Suprapubic skin (tissue), 4 donors: Measurements from ENCODE around the gene PHF5A. TPM values are rescaled to one million over a fixed set of nuclear protein-coding genes. Genes with fewer than 3 reads are reported as not detected.

Experiments used
- DNase-seq, 2 donors: peaks; one replicate each; pipeline ENCODE4 v3.0.0-alpha.2; 2019; ENCODE audit warnings: low spot score in 2 of 2
- H3K27ac ChIP-seq: fragments of 200-600 bp; sonication (generic); one replicate; pipeline ENCODE4 v1.5.1; 2019
- H3K27me3 ChIP-seq: fragments of 200-600 bp; sonication (generic); one replicate; pipeline ENCODE4 v1.5.1; 2019
- H3K36me3 ChIP-seq: fragments of 200-600 bp; sonication (generic); one replicate; pipeline ENCODE4 v1.5.1; 2019
- H3K4me1 ChIP-seq: fragments of 200-600 bp; sonication (generic); one replicate; pipeline ENCODE4 v1.5.1; 2019
- H3K4me3 ChIP-seq: fragments of 200-600 bp; sonication (generic); one replicate; pipeline ENCODE4 v1.5.1; 2019; ENCODE audit warnings: mild to moderate bottlenecking
- H3K9me3 ChIP-seq: fragments of 200-600 bp; sonication (generic); one replicate; pipeline ENCODE4 v1.5.1; 2019
- CTCF ChIP-seq, 2 donors: fragments of 200-600 bp in 1 of 2; fragments of 450-650 bp in 1 of 2; sonication (generic) in 1 of 2; IDR thresholded peaks; one replicate each; pipeline ENCODE4 v1.5.1; 2016 to 2019; ENCODE audit warnings: antibody characterized with exemption in 2 of 2, mild to moderate bottlenecking in 1 of 2, moderate library complexity in 1 of 2
- EP300 ChIP-seq: sonication (generic); formaldehyde crosslinking; IDR thresholded peaks from one replicate; pipeline ENCODE4 v1.6.1; 2017; ENCODE audit warnings: antibody characterized with exemption
- POLR2A ChIP-seq, 2 donors: fragments of 450-650 bp; IDR thresholded peaks; one replicate each; pipeline ENCODE4 v1.6.1; 2017; ENCODE audit warnings: antibody characterized with exemption in 2 of 2, mild to moderate bottlenecking in 2 of 2, moderate library complexity in 2 of 2
- POLR2AphosphoS5 ChIP-seq, 3 donors: sonication (generic); formaldehyde crosslinking; IDR thresholded peaks; one replicate each; pipeline ENCODE4 v1.6.1; 2017; ENCODE audit warnings: antibody characterized with exemption in 3 of 3
- WGBS: methylation state at CpG from one replicate; pipeline ENCODE4 v1.1.5; 2018; 5-methylcytosine and 5-hydroxymethylcytosine counted together
- total RNA-seq, 4 donors: library from RNA; depleted of rRNA; stranded (reverse); fragments of >200 nt; gene quantifications; one replicate each; pipeline ENCODE4 v1.1.0, GENCODE V29; 2016

The PHF5A gene
- total RNA-seq, 4 donors from 2014 or later, result 26.7 to 47.1 (median 36.9) TPM

GRCh38 chr22:41498303-41498835 lies 29.9 kb upstream of the PHF5A start:
- H3K4me1 ChIP-seq, result peaks cover 25% of the 10 kb centered on the region
- H3K27me3 ChIP-seq, result no peaks in the 10 kb centered on the region
- no peak for TF ChIP-seq CTCF (IDR thresholded peaks at IDR 0.05)
- no peak for TF ChIP-seq EP300
- TF ChIP-seq POLR2AphosphoS5 (IDR thresholded peaks at IDR 0.05), result no peak
- TF ChIP-seq POLR2A (IDR thresholded peaks at IDR 0.05), result no peak
- peak overlapping the region; percentile 12 for H3K27ac ChIP-seq
- WGBS, result 30% methylated on average over 6 of the region's 6 CpGs
- no peak overlapping the region for H3K4me3 ChIP-seq
- no peaks in the 10 kb centered on the region for H3K9me3 ChIP-seq
- H3K36me3 ChIP-seq, result peaks cover 29% of the 10 kb centered on the region
- DNase-seq, result no peak

DNA sequence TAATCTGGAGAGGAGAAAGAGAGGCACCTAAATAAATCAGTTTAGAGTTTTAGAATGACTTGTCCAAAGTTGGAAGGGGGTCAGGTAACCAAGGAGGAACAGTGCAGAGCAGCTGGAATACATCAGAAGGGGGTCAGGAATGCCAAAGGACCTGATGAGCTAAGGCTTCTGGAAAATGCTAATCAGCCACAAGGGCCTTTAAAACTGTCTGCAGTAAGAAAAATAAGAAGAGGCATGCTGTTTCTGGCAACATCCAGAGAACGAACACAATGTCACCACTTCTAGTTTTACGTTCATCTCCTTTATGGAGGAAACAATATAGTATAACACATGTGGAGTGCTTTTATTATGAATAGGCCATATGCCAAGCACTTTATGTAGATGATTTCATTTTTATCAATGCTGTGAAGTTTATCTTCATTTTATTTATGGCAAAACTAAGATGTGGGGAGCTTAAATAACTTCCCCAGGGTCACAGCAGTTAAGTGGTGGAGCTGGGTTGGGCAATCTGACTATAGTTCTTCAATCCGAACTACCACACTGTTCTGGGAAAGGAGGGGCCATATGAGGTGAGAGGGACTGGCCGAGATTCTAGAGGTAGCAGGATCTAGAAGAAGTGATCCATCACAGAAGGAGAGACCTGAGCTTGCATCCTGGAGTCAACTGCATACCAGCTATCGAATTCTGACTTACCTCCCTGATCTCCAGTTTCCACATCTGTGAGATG lies 23.0 kb upstream of the PHF5A start:
- no peak for TF ChIP-seq POLR2AphosphoS5 (IDR thresholded peaks at IDR 0.05)
- TF ChIP-seq EP300, result no peak
- TF ChIP-seq POLR2A (IDR thresholded peaks at IDR 0.05), result no peak
- TF ChIP-seq CTCF (IDR thresholded peaks at IDR 0.05), result no peak
- peaks cover 33% of the 10 kb centered on the region for H3K4me1 ChIP-seq
- DNase-seq, result no peak
- no peaks in the 10 kb centered on the region for H3K27me3 ChIP-seq
- WGBS, result 71% methylated on average over 5 of the region's 5 CpGs
- H3K4me3 ChIP-seq, result no peak overlapping the region
- H3K27ac ChIP-seq, result no peak overlapping the region
- no peaks in the 10 kb centered on the region for H3K9me3 ChIP-seq
- peaks cover 5% of the 10 kb centered on the region for H3K36me3 ChIP-seq

GRCh38 chr22:41488596-41489385 lies 20.3 kb upstream of the PHF5A start:
- Histone ChIP-seq H3K9me3 (no peaks in the 10 kb centered on the region), H3K4me1 (peaks cover 37% of the 10 kb centered on the region), H3K27ac (no peak overlapping the region), H3K36me3 (no peaks in the 10 kb centered on the region), H3K4me3 (no peak overlapping the region), H3K27me3 (no peaks in the 10 kb centered on the region)
- DNase-seq, result no peak
- TF ChIP-seq POLR2A (IDR thresholded peaks at IDR 0.05), result no peak
- WGBS, result 71% methylated on average over 3 of the region's 3 CpGs

DNA sequence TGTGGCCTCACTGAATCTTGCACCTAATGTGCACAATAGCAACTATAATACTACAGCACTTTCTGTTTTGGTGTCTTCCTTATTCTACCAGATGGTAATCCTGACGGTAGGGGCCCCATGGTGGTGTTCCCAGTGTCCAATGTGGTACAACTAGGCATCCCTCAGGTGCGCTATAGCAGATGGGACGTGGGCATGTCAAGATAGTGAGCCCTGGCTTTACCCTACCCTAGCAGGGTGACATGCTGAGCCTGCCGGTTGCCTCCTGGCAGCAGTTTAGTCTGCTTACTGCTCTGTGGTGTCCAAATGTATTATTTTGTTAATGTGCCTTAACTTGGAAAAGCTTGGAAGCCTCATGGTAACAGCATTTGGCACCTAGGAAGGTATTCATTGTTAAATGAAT lies 19.6 kb upstream of the PHF5A start:
- H3K4me1 ChIP-seq, result peaks cover 42% of the 10 kb centered on the region
- H3K27ac ChIP-seq, result no peak overlapping the region
- H3K27me3 ChIP-seq, result no peaks in the 10 kb centered on the region

More for the DNA sequence above, 19.6 kb upstream of the PHF5A start:
- H3K9me3 ChIP-seq, result no peaks in the 10 kb centered on the region
- no peak for TF ChIP-seq POLR2A (IDR thresholded peaks at IDR 0.05)
- TF ChIP-seq CTCF (IDR thresholded peaks at IDR 0.05), result no peak
- no peak for TF ChIP-seq EP300
- TF ChIP-seq POLR2AphosphoS5 (IDR thresholded peaks at IDR 0.05), result no peak
- no peak overlapping the region for H3K4me3 ChIP-seq
- no peak for DNase-seq
- no peaks in the 10 kb centered on the region for H3K36me3 ChIP-seq
- 54% methylated on average over 4 of the region's 4 CpGs for WGBS
